Body of pancreas (tissue), 4 donors: Measurements from ENCODE around the gene ATP8A2.

Source experiments
- POLR2A ChIP-seq, 3 donors: fragments of 450-650 bp; IDR thresholded peaks; one replicate each; pipeline ENCODE4 v1.6.1; 2016; ENCODE audit warnings: antibody characterized with exemption in 3 of 3, mild to moderate bottlenecking in 2 of 3
- TF ChIP-seq, protein P1 (sequence below), 7 experiments: fragments of 450-650 bp in 4 of 7; fragments of 200-600 bp in 3 of 7; sonication (generic) in 3 of 7; IDR thresholded peaks; one replicate each; pipeline ENCODE4 v1.5.1; 2016 to 2019; ENCODE audit warnings: antibody characterized with exemption in 7 of 7

- TF ChIP-seq, protein P1, sequence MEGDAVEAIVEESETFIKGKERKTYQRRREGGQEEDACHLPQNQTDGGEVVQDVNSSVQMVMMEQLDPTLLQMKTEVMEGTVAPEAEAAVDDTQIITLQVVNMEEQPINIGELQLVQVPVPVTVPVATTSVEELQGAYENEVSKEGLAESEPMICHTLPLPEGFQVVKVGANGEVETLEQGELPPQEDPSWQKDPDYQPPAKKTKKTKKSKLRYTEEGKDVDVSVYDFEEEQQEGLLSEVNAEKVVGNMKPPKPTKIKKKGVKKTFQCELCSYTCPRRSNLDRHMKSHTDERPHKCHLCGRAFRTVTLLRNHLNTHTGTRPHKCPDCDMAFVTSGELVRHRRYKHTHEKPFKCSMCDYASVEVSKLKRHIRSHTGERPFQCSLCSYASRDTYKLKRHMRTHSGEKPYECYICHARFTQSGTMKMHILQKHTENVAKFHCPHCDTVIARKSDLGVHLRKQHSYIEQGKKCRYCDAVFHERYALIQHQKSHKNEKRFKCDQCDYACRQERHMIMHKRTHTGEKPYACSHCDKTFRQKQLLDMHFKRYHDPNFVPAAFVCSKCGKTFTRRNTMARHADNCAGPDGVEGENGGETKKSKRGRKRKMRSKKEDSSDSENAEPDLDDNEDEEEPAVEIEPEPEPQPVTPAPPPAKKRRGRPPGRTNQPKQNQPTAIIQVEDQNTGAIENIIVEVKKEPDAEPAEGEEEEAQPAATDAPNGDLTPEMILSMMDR (IDR thresholded peaks at IDR 0.05): no peak
- peak in 2 of 3 donors; percentile 22 to 37 for TF ChIP-seq POLR2A (IDR thresholded peaks at IDR 0.05)
Observed at GRCh38 chr13:25977216-25977615, 605.4 kb downstream of the ATP8A2 start.
